Naive thymus-derived CD4-positive, alpha-beta T cell (primary cell): ENCODE results near the gene PRPF40A. TPM values are rescaled to one million over a fixed set of nuclear protein-coding genes. Genes with fewer than 3 reads are reported as not detected.
"Not testable (repeated sequence)": the region's sequence is repeated elsewhere in the genome, so short reads cannot be mapped to it uniquely, and the experiment has no call there.

ENCODE experiments used
- ATAC-seq: fragments of 150-1000 bp; cut with Tn5 transposase; 2 replicates; pipeline ENCODE4 v1.10.0; 2021; ENCODE audit warnings: mild to moderate bottlenecking, moderate library complexity
- CTCF ChIA-PET: fragments of 350-600 bp; sonication (Branson Sonifier 250); formaldehyde crosslinking; loops from one replicate; lab custom pipeline; 2021; ENCODE audit warnings: antibody characterized with exemption; lab: Charles Lee
- POLR2A ChIA-PET: fragments of 350-600 bp; sonication (Branson Sonifier 250); formaldehyde crosslinking; loops from one replicate; lab custom pipeline; 2021; ENCODE audit warnings: antibody characterized with exemption, inconsistent platforms; lab: Charles Lee
- DNase-seq, 9 donors: peaks; one replicate each; pipeline versions ENCODE4 v3.0.0 to v3.0.0-alpha.2; 2020 to 2022; ENCODE audit warnings: mixed read lengths in 1 of 9
- H3K27ac ChIP-seq: one replicate; pipeline ENCODE4 v1.7.0; 2013; ENCODE audit warnings: mild to moderate bottlenecking, low read depth, low read length, moderate library complexity
- H3K27me3 ChIP-seq, 2 donors: one replicate each; pipeline ENCODE4 v1.7.0; 2013; ENCODE audit warnings: low read length in 2 of 2, mild to moderate bottlenecking in 2 of 2, moderate library complexity in 2 of 2; ENCODE audit not compliant: control insufficient read depth in 2 of 2, insufficient read depth in 2 of 2
- H3K36me3 ChIP-seq, 3 experiments: 1 replicate in 2 of 3; 2 replicates in 1 of 3; pipeline ENCODE4 v1.7.0; 2013; ENCODE audit warnings: low read length in 3 of 3, mild to moderate bottlenecking in 3 of 3, moderate library complexity in 1 of 3; ENCODE audit not compliant: insufficient read depth in 3 of 3, control insufficient read depth in 2 of 3
- H3K4me1 ChIP-seq, 2 donors: one replicate each; pipeline ENCODE4 v1.7.0; 2013; ENCODE audit warnings: low read length in 2 of 2, mild to moderate bottlenecking in 2 of 2, moderate library complexity in 1 of 2; ENCODE audit not compliant: control insufficient read depth in 2 of 2, insufficient read depth in 2 of 2
- H3K4me3 ChIP-seq: 2 replicates; pipeline ENCODE4 v1.7.0; 2013; ENCODE audit warnings: mild to moderate bottlenecking, low read length
- H3K9me3 ChIP-seq, 3 experiments: 1 replicate in 2 of 3; 2 replicates in 1 of 3; pipeline ENCODE4 v1.7.0; 2013; ENCODE audit warnings: low read length in 3 of 3; ENCODE audit not compliant: control insufficient read depth in 2 of 3
- H3K27ac Mint-ChIP-seq, 9 donors: one replicate each; pipeline ENCODE4 v1.8.0; 2020 to 2022; ENCODE audit warnings: mixed read lengths in 9 of 9, mild to moderate bottlenecking in 8 of 9, moderate library complexity in 5 of 9, inconsistent platforms in 2 of 9
- H3K27me3 Mint-ChIP-seq, 5 donors: one replicate each; pipeline ENCODE4 v1.8.0; 2021 to 2022; ENCODE audit warnings: mixed read lengths in 5 of 5, mild to moderate bottlenecking in 1 of 5
- H3K36me3 Mint-ChIP-seq, 5 donors: one replicate each; pipeline ENCODE4 v1.8.0; 2020 to 2022; ENCODE audit warnings: mixed read lengths in 5 of 5, mild to moderate bottlenecking in 3 of 5, inconsistent platforms in 1 of 5
- H3K4me1 Mint-ChIP-seq, 7 donors: one replicate each; pipeline ENCODE4 v1.8.0; 2020 to 2022; ENCODE audit warnings: mixed read lengths in 7 of 7, mild to moderate bottlenecking in 3 of 7, inconsistent platforms in 1 of 7
- H3K4me3 Mint-ChIP-seq, 10 donors: one replicate each; pipeline ENCODE4 v1.8.0; 2020 to 2022; ENCODE audit warnings: mild to moderate bottlenecking in 10 of 10, mixed read lengths in 10 of 10, moderate library complexity in 6 of 10, inconsistent platforms in 2 of 10
- H3K9me3 Mint-ChIP-seq, 11 donors: one replicate each; pipeline ENCODE4 v1.8.0; 2020 to 2022; ENCODE audit warnings: mixed read lengths in 11 of 11, mild to moderate bottlenecking in 4 of 11, inconsistent platforms in 1 of 11, moderate library complexity in 1 of 11
- intact Hi-C, 2 donors: fragments of 100-400 bp; cut with micrococcal nuclease; formaldehyde crosslinking; loops; one replicate each; pipeline ENCODE4 v1.15.1; 2023
- polyA plus RNA-seq, 2 donors: library from polyadenylated mRNA; unstranded; fragments of 300-500 nt; fragmentation: Illumina TruSeq; gene quantifications; one replicate each; pipeline ENCODE4 v1.2.3, GENCODE V29; 2021
- total RNA-seq, 6 experiments: library from RNA in 5 of 6; stranded (reverse) in 5 of 6; gene quantifications; 1 replicate in 5 of 6; 2 replicates in 1 of 6; pipeline ENCODE4 v1.2.3 and lab custom pipeline; 2021 to 2026

The PRPF40A gene
- total and polyA plus RNA-seq, 7 experiments from 2014 or later = 104 to 126 (median 116) TPM

GRCh38 chr2:152738438-152738837 is 21.2 kb upstream of the PRPF40A start:
- intact Hi-C loops = no loop called here
- Histone ChIP-seq H3K4me3 (no peak overlapping the region), H3K9me3 (no peaks in the 10 kb centered on the region), H3K27me3 (no peaks in the 10 kb centered on the region), H3K36me3 (peaks cover 0 to 6% (median 6%) of the 10 kb centered on the region in 3 experiments), H3K27ac (no peak overlapping the region), H3K4me1 (no peaks in the 10 kb centered on the region)
- Mint-ChIP-seq H3K36me3 (peaks cover 9 to 34% (median 25%) of the 10 kb centered on the region in 5 donors), H3K4me3 (no peak overlapping the region), H3K4me1 (peaks cover 0 to 15% (median 5%) of the 10 kb centered on the region in 7 donors), H3K27ac (no peak overlapping the region), H3K27me3 (no peaks in the 10 kb centered on the region), H3K9me3 (peaks cover 0 to 5% (median 0%) of the 10 kb centered on the region in 11 donors)
- ATAC-seq (no peak), DNase-seq (no peak)
- ChIA-PET POLR2A (no interaction called here), CTCF (interaction anchor here (0.7 kb wide), 1 partner anchor 110 kb away, joined by 3 read pairs; no protein-coding TSS in a partner anchor)

DNA sequence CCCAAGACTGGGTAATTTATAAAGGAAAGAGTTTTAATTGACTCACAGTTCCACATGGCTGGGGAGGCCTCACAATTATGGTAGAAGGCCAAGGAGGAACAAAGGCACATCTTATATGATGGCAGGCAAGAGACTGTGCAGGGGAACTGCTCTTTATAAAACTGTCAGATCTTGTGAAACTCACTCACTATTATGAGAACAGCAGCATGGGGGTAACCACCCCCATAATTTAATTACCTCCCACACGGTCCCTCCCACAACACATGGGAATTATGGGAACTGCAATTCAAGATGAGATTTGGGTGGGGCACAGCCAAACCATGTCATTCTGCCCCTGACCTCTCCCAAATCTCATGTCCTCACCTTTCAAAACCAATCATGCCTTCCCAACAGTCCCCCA is 20.2 kb upstream of the PRPF40A start:
- H3K27me3 ChIP-seq, ATAC-seq, H3K4me3 Mint-ChIP-seq, H3K27me3 Mint-ChIP-seq, H3K27ac ChIP-seq, DNase-seq, intact Hi-C loops, H3K9me3 Mint-ChIP-seq, H3K27ac Mint-ChIP-seq, H3K9me3 ChIP-seq, H3K4me1 ChIP-seq, POLR2A ChIA-PET, H3K4me3 ChIP-seq, H3K36me3 ChIP-seq: not testable (repeated sequence)
- Mint-ChIP-seq H3K36me3 (peaks cover 9 to 30% (median 25%) of the 10 kb centered on the region in 5 donors), H3K4me1 (peaks cover 0 to 12% (median 3%) of the 10 kb centered on the region in 7 donors)
- CTCF ChIA-PET = interaction anchor here (0.9 kb wide), 1 partner anchor 8 kb away, joined by 8 read pairs; no protein-coding TSS in a partner anchor

GRCh38 chr2:152730591-152731333 is 13.5 kb upstream of the PRPF40A start:
- H3K27ac Mint-ChIP-seq = peak overlapping the region in 3 of 9 donors; percentile 1 to 33 (median 17)
- H3K9me3 Mint-ChIP-seq = no peaks in the 10 kb centered on the region
- H3K27me3 Mint-ChIP-seq = no peaks in the 10 kb centered on the region
- ATAC-seq (peak; percentile 96), DNase-seq (peak in 6 of 9 donors; percentile 15 to 47 (median 40))
- ChIA-PET POLR2A (interaction anchor here (1.4 kb wide), 1 partner anchor 14 kb away, joined by 4 read pairs; the partner anchor contains the start of gene PRPF40A), CTCF (interaction anchor here (0.8 kb wide), 1 partner anchor 10 kb away, joined by 3 read pairs; no protein-coding TSS in a partner anchor)
- no peak overlapping the region for H3K27ac ChIP-seq
- intact Hi-C loops = loop anchor here (1.0 kb wide), 2 partner anchors 10 to 12 kb away; partner anchors contain the start of gene ARL6IP6 (in 1 of the 2)
- no peaks in the 10 kb centered on the region for H3K9me3 ChIP-seq
- H3K4me3 ChIP-seq = no peak overlapping the region
- no peaks in the 10 kb centered on the region for H3K27me3 ChIP-seq
- H3K4me3 Mint-ChIP-seq = peak overlapping the region in 6 of 10 donors; percentile 4 to 15 (median 10)
- peaks cover 20 to 35% (median 25%) of the 10 kb centered on the region in 7 donors for H3K4me1 Mint-ChIP-seq
- H3K36me3 Mint-ChIP-seq = peaks cover 0 to 4% (median 0%) of the 10 kb centered on the region in 5 donors
- H3K36me3 ChIP-seq = no peaks in the 10 kb centered on the region
- H3K4me1 ChIP-seq = peaks cover 17 to 21% of the 10 kb centered on the region in 2 donors

GRCh38 chr2:152729844-152730243 is 12.6 kb upstream of the PRPF40A start:
- POLR2A ChIA-PET = interaction anchor here (0.7 kb wide), 1 partner anchor 10 kb away, joined by 3 read pairs; no protein-coding TSS in a partner anchor
- no peaks in the 10 kb centered on the region for H3K9me3 ChIP-seq
- peaks cover 20 to 35% (median 25%) of the 10 kb centered on the region in 7 donors for H3K4me1 Mint-ChIP-seq
- no peaks in the 10 kb centered on the region for H3K9me3 Mint-ChIP-seq
- H3K4me3 ChIP-seq = no peak overlapping the region
- H3K36me3 Mint-ChIP-seq = peaks cover 0 to 4% (median 0%) of the 10 kb centered on the region in 5 donors
- no peak overlapping the region for H3K27ac ChIP-seq
- H3K4me1 ChIP-seq = peaks cover 17 to 21% of the 10 kb centered on the region in 2 donors
- CTCF ChIA-PET = interaction anchor here (0.7 kb wide), 2 partner anchors 14 to 25 kb away, joined by 3 to 7 read pairs; no protein-coding TSS in a partner anchor
- peak overlapping the region in 1 of 9 donors; percentile 17 for H3K27ac Mint-ChIP-seq
- ATAC-seq (no peak), DNase-seq (no peak)
- no peaks in the 10 kb centered on the region for H3K27me3 Mint-ChIP-seq
- no peaks in the 10 kb centered on the region for H3K27me3 ChIP-seq
- no peaks in the 10 kb centered on the region for H3K36me3 ChIP-seq
- peak overlapping the region in 1 of 10 donors; percentile 28 for H3K4me3 Mint-ChIP-seq
- intact Hi-C loops = loop anchor here (1.0 kb wide), 2 partner anchors 10 to 12 kb away; partner anchors contain the start of gene ARL6IP6 (in 1 of the 2)

DNA sequence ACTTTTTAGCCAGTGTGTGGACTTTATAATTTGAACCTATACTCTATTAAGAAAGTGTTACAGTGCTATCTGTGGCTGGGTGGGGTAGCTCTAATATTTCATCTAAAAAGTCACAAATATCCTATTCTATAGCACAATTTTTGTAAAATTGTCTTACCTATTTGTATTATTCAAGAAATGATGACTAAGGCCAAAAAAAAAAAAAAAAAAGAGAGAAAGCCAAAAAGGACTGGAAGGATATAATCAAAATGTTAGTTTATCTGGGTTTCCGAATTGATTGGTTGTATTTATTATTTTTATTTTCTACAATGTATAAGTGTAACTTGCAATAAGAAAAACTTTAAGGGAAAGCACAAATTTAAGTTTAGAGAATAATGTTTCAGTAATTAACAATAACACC is 6.7 kb upstream of the PRPF40A start:
- no peak overlapping the region for H3K4me3 Mint-ChIP-seq
- ChIA-PET POLR2A (interaction anchor here (0.7 kb wide), 1 partner anchor 616 kb away, joined by 3 read pairs; no protein-coding TSS in a partner anchor), CTCF (no interaction called here)
- H3K9me3 ChIP-seq = no peaks in the 10 kb centered on the region
- H3K27me3 Mint-ChIP-seq = no peaks in the 10 kb centered on the region
- H3K27ac ChIP-seq = no peak overlapping the region
- peaks cover 11 to 14% of the 10 kb centered on the region in 2 donors for H3K4me1 ChIP-seq
- no peaks in the 10 kb centered on the region for H3K27me3 ChIP-seq
- H3K36me3 ChIP-seq = no peaks in the 10 kb centered on the region
- no peak overlapping the region for H3K27ac Mint-ChIP-seq
- DNase-seq (no peak), ATAC-seq (no peak)
- peaks cover 0 to 17% (median 8%) of the 10 kb centered on the region in 5 donors for H3K36me3 Mint-ChIP-seq
- H3K4me3 ChIP-seq = no peak overlapping the region
- H3K4me1 Mint-ChIP-seq = peaks cover 23 to 43% (median 39%) of the 10 kb centered on the region in 7 donors
- intact Hi-C loops = no loop called here
- H3K9me3 Mint-ChIP-seq = no peaks in the 10 kb centered on the region

DNA sequence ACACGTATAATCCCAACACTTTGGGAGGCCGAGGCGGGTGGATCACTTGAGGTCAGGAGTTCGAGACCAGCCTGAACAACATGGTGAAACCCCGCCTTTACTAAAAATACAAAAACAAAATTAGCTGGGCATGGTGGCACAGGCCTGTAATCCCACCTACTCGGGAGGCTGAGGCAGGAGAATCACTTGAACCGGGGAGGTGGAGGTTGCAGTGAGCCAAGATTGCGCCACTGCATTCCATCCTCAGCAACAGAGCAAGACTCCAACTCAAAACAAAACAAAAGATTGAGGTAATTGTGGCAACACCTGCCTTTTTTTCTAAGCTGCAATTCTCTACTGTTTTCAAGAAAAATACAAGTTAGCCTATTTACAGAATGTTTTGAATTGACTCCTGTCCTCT is 5.4 kb upstream of the PRPF40A start:
- H3K27me3 Mint-ChIP-seq, H3K27ac Mint-ChIP-seq, H3K27me3 ChIP-seq, H3K27ac ChIP-seq, H3K4me3 ChIP-seq, ATAC-seq, POLR2A ChIA-PET, DNase-seq, H3K36me3 ChIP-seq, H3K9me3 ChIP-seq, intact Hi-C loops, H3K9me3 Mint-ChIP-seq: not testable (repeated sequence)
- Mint-ChIP-seq H3K4me3 (peak overlapping the region in 1 of 10 donors; percentile 41), H3K36me3 (peaks cover 0 to 17% (median 5%) of the 10 kb centered on the region in 5 donors), H3K4me1 (peaks cover 24 to 44% (median 40%) of the 10 kb centered on the region in 7 donors)
- CTCF ChIA-PET = interaction anchor here (0.9 kb wide), 1 partner anchor 20 kb away, joined by 4 read pairs; no protein-coding TSS in a partner anchor
- H3K4me1 ChIP-seq = peaks cover 11 to 15% of the 10 kb centered on the region in 2 donors
